Liver (tissue), 9 donors: ENCODE results near the gene CNTN1. TPM values are rescaled to one million over a fixed set of nuclear protein-coding genes. Genes with fewer than 3 reads are reported as not detected.

Source experiments
- DNase-seq: peaks from one replicate; pipeline ENCODE4 v3.0.0-alpha.2; 2017; ENCODE audit warnings: low spot score
- H3K27ac ChIP-seq, 2 donors: one replicate each; pipeline ENCODE4 v1.7.0; 2013; ENCODE audit warnings: inconsistent platforms in 2 of 2, low read length in 2 of 2, control low read depth in 1 of 2, low read depth in 1 of 2, mild to moderate bottlenecking in 1 of 2
- H3K27me3 ChIP-seq, 4 donors: one replicate each; pipeline versions ENCODE4 v1.6.1 to v1.7.0; 2013; ENCODE audit warnings: low read length in 3 of 4, inconsistent platforms in 1 of 4, mild to moderate bottlenecking in 1 of 4, moderate library complexity in 1 of 4; ENCODE audit not compliant: control insufficient read depth in 4 of 4, insufficient read depth in 4 of 4
- H3K36me3 ChIP-seq, 4 donors: one replicate each; pipeline versions ENCODE4 v1.6.1 to v1.7.0; 2013; ENCODE audit warnings: low read length in 3 of 4, mild to moderate bottlenecking in 3 of 4, low read depth in 1 of 4, moderate library complexity in 1 of 4; ENCODE audit not compliant: control insufficient read depth in 4 of 4, insufficient read depth in 3 of 4
- H3K4me1 ChIP-seq, 4 donors: one replicate each; pipeline versions ENCODE4 v1.6.1 to v1.7.0; 2013; ENCODE audit warnings: low read length in 3 of 4, mild to moderate bottlenecking in 3 of 4, moderate library complexity in 1 of 4; ENCODE audit not compliant: control insufficient read depth in 4 of 4, insufficient read depth in 4 of 4
- H3K4me3 ChIP-seq, 3 donors: one replicate each; pipeline versions ENCODE4 v1.6.1 to v1.7.0; 2013; ENCODE audit warnings: low read length in 3 of 3, control low read depth in 1 of 3, low read depth in 1 of 3, mild to moderate bottlenecking in 1 of 3
- H3K9ac ChIP-seq, 2 donors: one replicate each; pipeline ENCODE4 v1.7.0; 2013; ENCODE audit warnings: low read length in 2 of 2, mild to moderate bottlenecking in 2 of 2, moderate library complexity in 2 of 2, control low read depth in 1 of 2, low read depth in 1 of 2
- H3K9me3 ChIP-seq, 4 donors: one replicate each; pipeline versions ENCODE4 v1.6.1 to v1.7.0; 2013; ENCODE audit warnings: low read length in 3 of 4; ENCODE audit not compliant: control insufficient read depth in 4 of 4
- ATF3 ChIP-seq: IDR thresholded peaks from 2 replicates; pipeline ENCODE4 v1.6.1; 2016; ENCODE audit warnings: antibody characterized with exemption
- CTCF ChIP-seq: fragments of 150-350 bp; IDR thresholded peaks from 2 replicates; pipeline ENCODE4 v1.5.1; 2017; ENCODE audit warnings: improper control_type of control experiment, low read depth, low read length; ENCODE audit not compliant: missing input control
- EGR1 ChIP-seq, 2 donors: IDR thresholded peaks; 2 replicates each; pipeline ENCODE4 v1.6.1; 2016 to 2018; ENCODE audit warnings: antibody characterized with exemption in 2 of 2, low read depth in 2 of 2
- FOXA1 ChIP-seq: IDR thresholded peaks from 2 replicates; pipeline ENCODE4 v1.6.1; 2016; ENCODE audit warnings: antibody characterized with exemption
- FOXA2 ChIP-seq: IDR thresholded peaks from 2 replicates; pipeline ENCODE4 v1.6.1; 2016; ENCODE audit warnings: antibody characterized with exemption
- GABPA ChIP-seq, 2 donors: IDR thresholded peaks in 1 of 2; conservative IDR thresholded peaks in 1 of 2; 2 replicates each; pipeline ENCODE4 v1.6.1; 2016; ENCODE audit warnings: antibody characterized with exemption in 2 of 2, mild to moderate bottlenecking in 1 of 2, moderate library complexity in 1 of 2
- JUND ChIP-seq, 2 donors: IDR thresholded peaks; 2 replicates each; pipeline ENCODE4 v1.6.1; 2016; ENCODE audit warnings: antibody characterized with exemption in 2 of 2
- NR2F2 ChIP-seq: IDR thresholded peaks from 2 replicates; pipeline ENCODE4 v1.6.1; 2016; ENCODE audit warnings: antibody characterized with exemption
- RAD21 ChIP-seq, 2 donors: IDR thresholded peaks; 2 replicates each; pipeline ENCODE4 v1.6.1; 2016; ENCODE audit warnings: antibody characterized with exemption in 2 of 2, mild to moderate bottlenecking in 2 of 2
- REST ChIP-seq: IDR thresholded peaks from 2 replicates; pipeline ENCODE4 v1.6.1; 2016; ENCODE audit warnings: antibody characterized with exemption, mild to moderate bottlenecking
- RXRA ChIP-seq, 2 donors: IDR thresholded peaks; 2 replicates each; pipeline ENCODE4 v1.6.1; 2017 to 2018; ENCODE audit warnings: antibody characterized with exemption in 2 of 2, mild to moderate bottlenecking in 1 of 2
- SP1 ChIP-seq: IDR thresholded peaks from 2 replicates; pipeline ENCODE4 v1.6.1; 2018; ENCODE audit warnings: antibody characterized with exemption, mild to moderate bottlenecking
- TAF1 ChIP-seq: conservative IDR thresholded peaks from 2 replicates; pipeline ENCODE4 v1.6.1; 2016; ENCODE audit warnings: antibody characterized with exemption, mild to moderate bottlenecking
- YY1 ChIP-seq: IDR thresholded peaks from 2 replicates; pipeline ENCODE4 v1.6.1; 2016; ENCODE audit warnings: antibody characterized with exemption, mild to moderate bottlenecking
- ZBTB33 ChIP-seq: IDR thresholded peaks from 2 replicates; pipeline ENCODE4 v1.6.1; 2016; ENCODE audit warnings: antibody characterized with exemption
- WGBS: extraction: QIAGEN DNeasy Blood & Tissue Kit; methylation state at CpG from one replicate; pipeline ENCODE4 v1.1.7; 2013; 5-methylcytosine and 5-hydroxymethylcytosine counted together
- polyA plus RNA-seq, 2 donors: library from polyadenylated mRNA; stranded (reverse) in 1 of 2; unstranded in 1 of 2; fragments of 200-250 nt in 1 of 2; fragments of >200 nt in 1 of 2; fragmentation: Nextera tagmentation in 1 of 2; extraction: Ambion mirVana in 1 of 2; gene quantifications; one replicate each; pipeline versions ENCODE4 v1.2.1 to v1.2.3, GENCODE V29; 2013 to 2015
- total RNA-seq, 2 donors: library from RNA; depleted of rRNA; stranded (reverse); fragments of >200 nt; gene quantifications; one replicate each; pipeline ENCODE4 v1.2.3, GENCODE V29; 2014
- donor health status: healthy.
- donor health status: healthy.
- donor health status: healthy.
- donor health status: healthy.
- donor health status: healthy.

The CNTN1 gene
- total and polyA plus RNA-seq, 4 donors = 0.03 to 1.2 (median 0.43) TPM

- WGBS = 61% methylated on average over 2 of the region's 2 CpGs
- H3K27ac ChIP-seq = no peak overlapping the region
These were observed 11.1 kb upstream of the CNTN1 start for GRCh38 chr12:40681148-40681547.

More at GRCh38 chr12:40681148-40681547, 11.1 kb upstream of the CNTN1 start:
- Histone ChIP-seq H3K9me3 (peaks cover 0 to 4% (median 0%) of the 10 kb centered on the region in 4 donors), H3K27me3 (no peaks in the 10 kb centered on the region), H3K9ac (no peak overlapping the region), H3K4me1 (no peaks in the 10 kb centered on the region), H3K4me3 (no peak overlapping the region), H3K36me3 (no peaks in the 10 kb centered on the region)
- no peak for TF ChIP-seq TAF1
- no peak for TF ChIP-seq RAD21 (IDR thresholded peaks at IDR 0.05)
- no peak for TF ChIP-seq NR2F2
- no peak for TF ChIP-seq REST
- no peak for TF ChIP-seq EGR1 (IDR thresholded peaks at IDR 0.05; ENCODE audit: low read depth in 2 of 2)
- TF ChIP-seq ATF3 = no peak
- no peak for TF ChIP-seq GABPA (IDR thresholded peaks at IDR 0.05 in 1 of 2, conservative IDR thresholded peaks at IDR 0.05 in 1 of 2)
- no peak for TF ChIP-seq SP1
- TF ChIP-seq FOXA1 = no peak
- no peak for TF ChIP-seq ZBTB33
- no peak for TF ChIP-seq YY1
- TF ChIP-seq JUND (IDR thresholded peaks at IDR 0.05) = no peak
- TF ChIP-seq CTCF = no peak
- TF ChIP-seq RXRA (IDR thresholded peaks at IDR 0.05) = no peak
- no peak for TF ChIP-seq FOXA2
- no peak for DNase-seq
